Amniotic stem cell (primary cell): ENCODE measurements around the gene MAP7.

ENCODE experiments used
- DNase-seq: peaks from one replicate; lab custom pipeline; 2025; lab: John Stamatoyannopoulos, UW

The MAP7 gene

DNA sequence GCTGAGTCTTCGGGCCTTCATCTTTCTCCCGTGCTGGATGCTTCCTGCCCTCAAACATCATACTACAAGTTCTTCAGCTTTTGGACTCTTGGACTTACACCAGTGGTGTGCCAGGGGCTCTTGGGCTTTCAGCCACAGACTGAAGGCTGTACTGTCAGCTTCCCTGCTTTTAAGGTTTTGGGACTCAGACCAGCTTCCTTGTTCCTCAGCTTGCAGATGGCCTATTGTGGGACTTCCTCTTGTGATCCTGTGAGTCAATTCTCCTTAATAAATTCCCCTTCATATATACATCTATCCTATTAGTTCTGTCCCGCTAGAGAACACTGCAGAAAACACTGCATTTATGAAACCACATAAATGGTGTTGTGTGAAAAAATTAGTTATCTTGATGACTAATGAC, 246.7 kb downstream of the MAP7 start:
- no peak for DNase-seq

DNA sequence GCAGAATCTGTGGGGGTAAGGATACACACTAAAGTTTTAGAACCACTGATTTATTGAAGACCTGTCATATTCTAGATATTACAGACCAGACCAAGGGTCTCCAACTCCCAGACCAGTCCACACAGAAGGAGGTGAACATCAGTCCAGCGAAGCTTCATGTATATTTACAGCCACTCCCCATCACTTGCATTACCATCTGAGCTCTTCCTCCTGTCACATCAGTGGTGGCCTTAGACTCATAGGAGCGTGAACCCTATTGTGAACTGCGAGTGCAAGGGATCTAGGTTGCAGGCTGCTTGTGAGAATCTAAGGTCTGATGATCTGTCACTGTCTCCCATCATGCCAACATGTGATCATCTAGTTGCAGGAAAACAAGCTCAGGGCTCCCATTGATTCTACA, 255.6 kb downstream of the MAP7 start:
- no peak for DNase-seq
